H1 (cell line): ENCODE results near the gene MAGI2.

Experiments used
- POLR2A ChIP-seq, 2 experiments: IDR thresholded peaks; 1 replicate in 1 of 2; 2 replicates in 1 of 2; pipeline ENCODE4 v1.6.1; 2011; ENCODE audit warnings: low read depth in 2 of 2, low read length in 2 of 2, mild to moderate bottlenecking in 2 of 2; ENCODE audit errors: control extremely low read depth in 1 of 2
- POLR2AphosphoS5 ChIP-seq: IDR thresholded peaks from 2 replicates; pipeline ENCODE4 v1.6.1; 2011; ENCODE audit warnings: low read depth, low read length
- TF ChIP-seq, protein P1 (sequence below), 3 experiments: IDR thresholded peaks; 1 replicate in 2 of 3; 2 replicates in 1 of 3; pipeline versions ENCODE4 v1.5.1 to v1.6.1; 2011; ENCODE audit warnings: low read length in 3 of 3, mild to moderate bottlenecking in 3 of 3, inconsistent platforms in 2 of 3, low read depth in 1 of 3, moderate library complexity in 1 of 3; ENCODE audit not compliant: insufficient read depth in 1 of 3; ENCODE audit errors: control extremely low read depth in 1 of 3

DNA sequence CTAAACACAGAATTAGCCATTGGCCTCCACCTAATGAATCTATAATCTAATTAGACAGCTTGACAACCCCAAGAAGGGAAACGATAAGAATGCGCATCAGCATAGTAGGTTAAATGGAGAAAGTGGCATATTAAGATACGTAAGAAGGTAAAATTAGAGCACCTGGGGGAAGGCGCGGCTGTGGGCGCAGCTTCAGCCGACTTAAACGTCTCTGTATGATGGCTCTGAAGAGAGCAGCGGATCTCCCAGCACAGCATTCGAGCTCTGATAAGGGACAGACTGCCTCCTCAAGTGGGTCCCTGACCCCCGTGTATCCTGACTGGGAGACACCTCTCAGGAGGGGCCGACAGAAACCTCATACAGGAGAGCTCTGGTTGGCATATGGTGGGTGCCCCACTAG, 1136.1 kb downstream of the MAGI2 start:
- TF ChIP-seq POLR2AphosphoS5 = no peak
- TF ChIP-seq, protein P1, sequence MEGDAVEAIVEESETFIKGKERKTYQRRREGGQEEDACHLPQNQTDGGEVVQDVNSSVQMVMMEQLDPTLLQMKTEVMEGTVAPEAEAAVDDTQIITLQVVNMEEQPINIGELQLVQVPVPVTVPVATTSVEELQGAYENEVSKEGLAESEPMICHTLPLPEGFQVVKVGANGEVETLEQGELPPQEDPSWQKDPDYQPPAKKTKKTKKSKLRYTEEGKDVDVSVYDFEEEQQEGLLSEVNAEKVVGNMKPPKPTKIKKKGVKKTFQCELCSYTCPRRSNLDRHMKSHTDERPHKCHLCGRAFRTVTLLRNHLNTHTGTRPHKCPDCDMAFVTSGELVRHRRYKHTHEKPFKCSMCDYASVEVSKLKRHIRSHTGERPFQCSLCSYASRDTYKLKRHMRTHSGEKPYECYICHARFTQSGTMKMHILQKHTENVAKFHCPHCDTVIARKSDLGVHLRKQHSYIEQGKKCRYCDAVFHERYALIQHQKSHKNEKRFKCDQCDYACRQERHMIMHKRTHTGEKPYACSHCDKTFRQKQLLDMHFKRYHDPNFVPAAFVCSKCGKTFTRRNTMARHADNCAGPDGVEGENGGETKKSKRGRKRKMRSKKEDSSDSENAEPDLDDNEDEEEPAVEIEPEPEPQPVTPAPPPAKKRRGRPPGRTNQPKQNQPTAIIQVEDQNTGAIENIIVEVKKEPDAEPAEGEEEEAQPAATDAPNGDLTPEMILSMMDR (IDR thresholded peaks at IDR 0.05; ENCODE audit: control extremely low read depth in 1 of 3, insufficient read depth in 1 of 3, low read depth in 1 of 3, low read length in 3 of 3) = no peak
- no peak for TF ChIP-seq POLR2A (IDR thresholded peaks at IDR 0.05; ENCODE audit: control extremely low read depth in 1 of 2, low read depth in 2 of 2, low read length in 2 of 2)
